Bladder microvascular endothelial cell (primary cell): Measurements from ENCODE around the gene WWP2. TPM values are rescaled to one million over a fixed set of nuclear protein-coding genes. Genes with fewer than 3 reads are reported as not detected.

Source experiments
- total RNA-seq: library from RNA; depleted of rRNA; stranded (reverse); fragments of >200 nt; gene quantifications from 2 replicates; pipeline ENCODE4 v1.2.3, GENCODE V29; 2014

WWP2 gene
- total RNA-seq = 17.3 and 26.2 TPM in 2 replicates

GRCh38 chr16:69761983-69762813, at the start of gene WWP2:
Gene WWP2, plus strand, starts transcription at chr16:69762332. Its CDS starts 24,679 bp downstream, at chr16:69787011.

GRCh38 chr16:69726313-69727060, 35.6 kb upstream of the WWP2 start, which contains the start of gene NQO1:
Gene NQO1, minus strand, starts transcription at chr16:69726560. Its CDS starts 121 bp downstream, at chr16:69726439.

GRCh38 chr16:69754469-69755310, 7.4 kb upstream of the WWP2 start, which contains the start of gene NOB1:
Gene NOB1, minus strand, starts transcription at chr16:69754926. Its CDS starts 16 bp downstream, at chr16:69754910.

GRCh38 chr16:69951017-69951671, 189.0 kb downstream of the WWP2 start, which contains the start of gene CLEC18A:
Gene CLEC18A, plus strand, starts transcription at chr16:69951334. Its CDS starts 33 bp downstream, at chr16:69951367.

Other genes with a start within 250 kb of the WWP2 start
- gene NFAT5, start 196.4 kb upstream of the WWP2 start, total RNA-seq = 12.1 and 59.5 TPM in 2 replicates
- gene NQO1, start 35.8 kb upstream of the WWP2 start, total RNA-seq = 89.7 and 870 TPM in 2 replicates
- gene NOB1, start 7.4 kb upstream of the WWP2 start, total RNA-seq = 22.0 and 23.3 TPM in 2 replicates
- gene CLEC18A, start 189.0 kb downstream of the WWP2 start, total RNA-seq = 0.50 TPM in 1 of 2 replicates, not detected in the other